ENCODE data around the gene C16orf87.
"Not testable (repeated sequence)": the region's sequence is repeated elsewhere in the genome, so short reads cannot be mapped to it uniquely, and the experiment has no call there.

Gene C16orf87

DNA sequence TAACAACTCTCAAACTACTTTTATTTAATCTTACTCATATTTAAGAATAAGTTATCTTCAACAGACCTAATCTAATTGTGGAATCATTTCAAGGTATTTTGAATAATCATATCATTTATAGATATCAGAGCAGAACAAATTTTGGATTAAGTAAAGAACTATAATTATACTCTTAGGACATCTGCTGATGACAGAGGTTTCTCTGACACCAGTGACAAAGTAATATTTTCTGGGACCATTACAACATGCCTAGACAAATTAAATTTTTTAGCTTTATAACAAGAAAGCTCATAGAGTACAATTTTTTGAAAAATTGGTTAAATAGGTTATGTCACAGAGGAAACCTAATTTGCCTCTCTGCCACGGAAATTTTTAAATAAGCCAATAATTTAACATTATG lies 30.5 kb downstream of the C16orf87 start:
- no peak for DNase-seq (ENCODE audit: low read depth in 2 of 2)

DNA sequence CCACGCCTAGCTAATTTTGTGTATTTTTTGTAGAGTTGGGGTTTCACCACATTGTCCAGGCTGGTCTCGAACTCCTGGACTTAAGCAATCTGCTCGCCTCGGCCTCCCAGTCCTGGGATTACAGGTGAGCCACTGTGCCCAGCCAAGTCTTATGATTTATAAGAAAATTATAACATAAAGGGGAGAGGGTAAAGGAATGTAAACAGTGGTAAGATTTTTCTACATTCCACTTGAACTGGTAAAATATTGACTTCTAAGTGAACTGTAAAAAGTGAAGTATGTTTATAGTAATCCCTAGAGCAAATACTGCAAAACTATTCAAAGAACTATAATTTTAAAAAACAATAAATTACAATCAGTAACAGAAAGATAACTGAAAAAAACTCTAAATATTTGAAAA lies 33.5 kb downstream of the C16orf87 start:
- no peak for DNase-seq (ENCODE audit: low read depth in 2 of 2)

DNA sequence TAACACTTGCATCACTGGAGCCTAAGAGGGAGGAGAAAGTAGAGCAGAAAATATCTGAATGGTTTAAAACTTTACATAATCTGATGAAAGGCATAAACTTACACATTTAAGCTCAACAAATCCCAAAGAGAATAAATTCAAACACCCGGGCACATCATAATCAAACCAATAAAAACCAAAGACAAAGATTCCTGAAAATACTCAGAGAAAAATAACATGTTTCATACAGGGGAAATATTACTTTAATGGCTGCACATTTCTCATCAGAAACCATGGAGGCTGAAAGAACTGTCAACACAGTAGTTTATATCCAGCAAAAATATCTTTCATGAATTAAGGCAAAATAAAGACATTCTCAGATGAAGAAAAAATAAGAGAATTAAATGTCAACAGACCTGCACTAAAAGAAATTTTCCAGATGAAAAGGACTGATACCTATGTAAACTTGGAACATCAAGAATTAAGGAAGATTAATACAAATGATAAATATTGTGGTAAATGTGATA lies 34.2 kb downstream of the C16orf87 start:
- DNase-seq (ENCODE audit: low read depth in 2 of 2): no peak

DNA sequence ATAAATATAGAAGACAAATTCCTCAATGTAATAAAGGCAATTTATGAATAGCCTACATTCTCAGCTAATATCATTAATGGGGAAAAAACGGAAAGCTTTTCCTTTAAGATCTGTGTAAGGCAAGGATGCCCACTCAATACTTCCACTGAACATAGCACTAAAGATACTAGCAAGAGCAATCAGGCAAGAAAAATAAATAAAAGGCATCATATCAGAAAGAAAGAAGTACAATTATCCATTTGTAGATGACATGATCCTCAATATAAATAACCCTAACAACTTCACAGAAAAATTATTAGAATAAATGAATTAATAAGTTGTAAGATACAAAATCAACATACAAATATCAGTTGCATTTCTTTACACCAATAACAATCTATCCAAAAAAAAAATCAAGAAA lies 37.1 kb downstream of the C16orf87 start:
- DNase-seq (ENCODE audit: low read depth in 2 of 2): no peak

DNA sequence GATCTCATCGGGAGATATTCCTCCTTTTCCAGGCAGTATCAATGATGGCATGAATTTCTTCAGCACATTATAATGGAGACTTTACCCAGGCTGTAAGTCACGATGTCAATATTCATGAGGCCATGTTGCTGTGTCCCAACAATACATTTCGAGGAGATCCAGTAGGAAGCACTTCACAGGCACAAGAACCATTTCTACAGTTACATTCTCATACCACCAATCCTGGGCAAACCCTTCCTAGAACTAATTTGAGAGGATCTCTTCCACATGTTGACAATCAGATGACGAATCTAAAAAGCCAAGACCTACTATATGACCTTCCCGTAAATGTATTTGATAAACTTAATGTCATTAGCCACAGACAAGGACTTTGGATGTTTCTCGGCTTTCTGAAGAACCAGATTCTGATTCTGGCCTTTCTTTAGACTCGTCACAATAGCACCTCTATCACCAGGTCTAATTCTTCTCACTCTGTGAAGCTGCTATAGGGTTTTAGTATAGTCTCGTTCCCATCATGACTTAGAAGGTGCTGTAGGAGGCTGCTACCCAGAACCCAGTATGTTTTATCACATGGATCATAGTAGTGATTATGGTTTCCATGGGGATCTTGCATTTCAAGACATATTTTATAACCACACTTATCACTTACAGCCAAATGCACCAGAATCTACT lies 40.2 kb downstream of the C16orf87 start:
- no peak for DNase-seq (ENCODE audit: low read depth in 2 of 2)

DNA sequence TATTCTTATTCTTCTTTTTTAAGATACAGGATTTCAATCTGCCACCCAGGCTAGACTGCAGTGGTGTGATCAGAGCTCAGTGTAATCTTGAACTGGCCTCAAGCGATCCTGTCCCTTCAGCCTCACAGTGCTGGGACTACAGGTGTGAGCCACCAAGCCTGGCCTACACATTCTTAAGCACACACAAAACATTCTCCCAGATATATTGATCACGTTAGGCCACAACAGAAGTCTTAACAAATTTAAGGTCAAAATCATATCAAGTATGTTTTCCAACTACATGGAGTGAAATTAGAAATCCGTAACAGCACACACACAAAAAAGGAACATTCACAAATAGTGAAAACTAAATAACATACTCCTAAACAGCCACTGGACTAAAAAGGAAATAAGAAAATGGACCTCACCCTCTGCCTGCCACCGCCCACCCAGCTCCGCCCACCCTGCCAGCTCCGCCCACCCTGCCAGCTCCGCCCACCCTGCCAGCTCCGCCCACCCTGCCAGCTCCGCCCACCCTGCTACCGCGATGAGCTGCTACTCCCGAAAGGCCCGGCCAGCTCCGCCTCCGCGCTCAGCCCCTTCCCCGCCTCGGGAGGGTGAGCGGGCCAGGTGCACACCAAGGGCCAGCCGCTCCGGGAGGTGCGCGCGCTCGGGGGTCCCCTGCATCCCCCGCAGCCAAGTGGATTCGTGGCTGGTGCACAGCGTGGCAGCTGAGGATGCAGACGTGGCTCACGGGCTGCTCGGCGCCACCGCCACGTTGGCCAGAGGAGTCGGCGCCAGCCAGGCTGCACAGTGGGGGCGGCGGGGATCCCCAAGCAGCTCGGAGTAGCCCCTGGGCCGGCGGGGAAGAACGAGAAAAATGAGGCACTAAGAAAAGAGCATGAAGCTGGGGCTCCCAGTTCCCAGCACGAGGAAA lies 41.2 kb downstream of the C16orf87 start:
- DNase-seq (ENCODE audit: low read depth in 2 of 2): peak; percentile 66

DNA sequence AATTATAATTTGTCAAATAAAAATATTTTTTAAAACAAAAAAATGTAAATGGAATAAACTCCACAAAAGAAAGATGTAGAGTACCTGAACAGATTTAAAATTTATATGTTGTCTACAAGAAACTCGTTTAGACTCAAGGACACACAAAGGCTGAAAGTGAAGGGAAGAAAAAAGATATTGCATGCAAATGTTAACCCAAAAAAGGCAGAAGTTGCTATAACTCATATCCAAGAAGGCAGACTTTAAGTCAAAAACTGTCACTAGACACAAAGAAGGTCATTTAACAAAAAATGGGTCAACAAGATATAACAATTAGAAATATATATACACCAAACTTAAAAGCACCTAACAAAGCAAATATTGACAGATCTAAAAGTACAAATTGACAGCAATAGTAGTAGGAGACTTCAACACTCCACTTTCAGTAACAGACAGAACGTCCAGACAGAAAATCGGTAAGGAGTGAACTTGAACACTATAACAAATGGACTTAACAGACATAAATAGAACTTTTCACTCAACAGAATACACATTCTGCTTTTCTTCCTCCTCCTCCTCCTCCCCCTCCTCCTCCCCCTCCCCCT lies 42.0 kb downstream of the C16orf87 start:
- no peak for DNase-seq (ENCODE audit: low read depth in 2 of 2)

DNA sequence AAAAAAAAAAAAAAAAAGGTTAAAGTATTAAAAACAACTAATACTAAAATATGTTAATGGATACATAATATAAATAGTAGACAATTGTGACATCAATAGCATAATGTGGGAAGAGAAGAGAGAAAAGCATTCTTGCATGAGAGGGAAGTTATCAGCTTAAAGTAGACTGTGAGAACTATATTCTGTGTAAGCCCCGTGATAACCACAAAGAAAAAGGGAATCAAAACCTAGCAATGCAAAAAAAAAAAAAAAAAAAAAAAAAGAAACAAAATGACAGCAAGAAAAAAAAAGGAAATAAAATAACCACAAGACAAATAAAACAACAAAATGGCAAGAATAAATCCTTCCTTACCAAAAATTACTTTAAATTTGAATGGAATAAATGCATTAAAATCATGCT lies 43.1 kb downstream of the C16orf87 start:
- no peak for DNase-seq (ENCODE audit: low read depth in 2 of 2)

DNA sequence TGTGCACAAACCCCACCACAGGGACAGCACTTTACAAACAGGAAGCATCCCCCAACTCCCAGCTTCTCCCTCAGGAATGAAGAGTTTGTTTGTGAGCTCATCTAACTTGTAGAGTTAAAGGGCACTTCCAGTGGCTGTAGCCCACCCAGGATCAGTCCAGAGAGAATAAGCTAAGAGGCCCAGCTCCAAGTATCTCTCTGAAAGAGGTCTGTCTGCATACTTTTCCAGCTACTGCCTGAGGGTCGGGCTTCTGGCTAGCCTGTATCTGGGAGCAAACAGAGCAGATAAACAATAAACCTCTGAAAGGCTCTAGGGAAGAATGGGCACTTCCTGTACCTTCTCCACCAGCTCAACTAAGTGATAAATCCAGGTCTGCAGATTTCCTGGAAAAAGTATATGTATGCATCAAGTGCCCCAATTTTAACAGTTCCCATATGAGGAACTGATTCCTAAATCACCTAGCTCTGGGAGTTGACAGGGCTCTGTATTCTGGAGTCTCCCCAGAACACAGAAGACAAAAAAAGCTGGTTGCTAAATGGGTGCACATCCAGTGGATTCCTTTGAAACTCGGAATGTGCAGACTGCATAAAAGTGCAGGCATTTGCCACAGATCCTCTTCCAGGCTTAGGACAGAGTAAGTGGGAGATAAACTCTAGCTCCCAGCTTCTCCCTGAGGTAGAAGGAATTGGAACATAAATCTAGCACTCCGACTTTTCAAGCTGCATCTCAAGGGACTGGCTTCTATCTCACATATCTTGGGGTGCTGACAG lies 45.7 kb downstream of the C16orf87 start:
- no peak for DNase-seq (ENCODE audit: low read depth in 2 of 2)

DNA sequence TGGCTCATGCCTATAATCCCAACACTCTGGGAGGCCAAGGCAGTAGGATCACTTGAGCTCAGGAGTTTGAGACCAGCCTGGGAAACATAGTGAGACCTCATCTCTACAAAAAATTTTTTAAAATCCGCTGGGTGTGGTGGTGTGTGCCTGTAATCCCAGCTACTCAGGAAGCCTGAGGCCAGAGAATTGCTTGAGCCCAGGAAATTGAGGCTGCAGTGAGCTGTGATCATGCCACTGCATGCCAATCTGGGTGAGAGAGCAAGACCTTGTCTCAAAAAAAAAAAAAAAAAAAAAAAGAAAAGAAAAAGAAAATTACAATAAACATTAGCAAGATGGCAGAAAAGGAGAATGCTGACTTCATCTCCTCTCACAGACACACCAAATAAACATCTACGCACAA lies 46.4 kb downstream of the C16orf87 start:
- not testable (repeated sequence) for DNase-seq (ENCODE audit: low read depth in 2 of 2)

DNA sequence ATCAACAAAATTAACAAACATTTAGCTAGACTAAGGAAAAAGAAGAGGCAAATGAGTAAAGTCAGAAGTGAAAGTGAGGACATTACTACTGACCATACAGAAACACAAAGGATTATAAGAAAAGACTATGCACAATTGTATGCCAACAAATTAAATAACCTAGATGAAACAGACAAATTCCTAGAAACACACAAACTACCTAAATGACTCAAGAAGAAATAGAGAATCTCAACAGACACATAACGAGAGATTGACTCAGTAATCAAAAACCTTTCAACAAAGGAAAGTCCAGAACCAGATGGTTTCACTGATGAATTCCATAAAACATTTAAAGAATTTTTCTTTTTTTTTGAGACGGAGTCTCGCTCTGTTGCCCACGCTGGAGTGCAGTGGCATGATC lies 47.2 kb downstream of the C16orf87 start:
- DNase-seq (ENCODE audit: low read depth in 2 of 2): no peak

DNA sequence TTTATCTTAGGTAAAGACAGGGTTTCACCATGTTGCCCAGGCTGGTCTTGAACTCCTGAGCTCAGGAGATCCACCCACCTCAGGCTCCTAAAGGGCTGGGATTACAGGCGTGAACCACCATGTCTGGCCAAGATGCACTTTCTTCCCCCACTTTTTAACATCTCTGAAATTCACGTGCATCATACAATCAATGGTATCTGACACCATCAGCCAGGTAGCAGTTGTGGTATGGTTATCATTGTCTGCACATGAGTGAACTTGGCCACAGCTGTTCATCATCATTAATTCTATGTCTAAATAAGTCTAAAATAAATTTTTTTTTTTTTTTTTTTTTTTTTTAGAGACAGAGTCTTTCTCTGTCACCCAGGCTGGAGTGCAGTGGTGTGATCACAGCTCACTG lies 48.7 kb downstream of the C16orf87 start:
- DNase-seq (ENCODE audit: low read depth in 2 of 2): no peak

DNA sequence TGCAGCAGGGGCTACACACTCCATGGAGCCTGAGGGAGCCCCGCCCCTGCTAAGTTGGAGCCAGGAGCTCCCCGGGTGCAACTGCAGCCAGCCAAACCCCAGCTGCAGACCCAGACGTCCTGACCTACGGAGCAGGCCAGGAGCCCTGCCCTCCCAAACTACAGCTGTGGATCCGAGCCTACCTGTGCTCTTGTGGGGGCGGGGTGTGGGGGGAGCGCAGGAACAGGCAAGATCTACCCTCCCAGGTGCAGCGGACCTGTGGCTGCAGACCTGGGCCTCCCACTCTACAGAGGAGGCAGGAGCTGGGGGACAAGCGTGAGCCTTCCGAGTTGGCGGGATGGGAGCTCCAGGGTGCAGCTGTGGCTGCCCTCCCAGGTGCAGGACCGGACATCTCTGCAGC lies 53.2 kb downstream of the C16orf87 start:
- DNase-seq (ENCODE audit: low read depth in 2 of 2): no peak

DNA sequence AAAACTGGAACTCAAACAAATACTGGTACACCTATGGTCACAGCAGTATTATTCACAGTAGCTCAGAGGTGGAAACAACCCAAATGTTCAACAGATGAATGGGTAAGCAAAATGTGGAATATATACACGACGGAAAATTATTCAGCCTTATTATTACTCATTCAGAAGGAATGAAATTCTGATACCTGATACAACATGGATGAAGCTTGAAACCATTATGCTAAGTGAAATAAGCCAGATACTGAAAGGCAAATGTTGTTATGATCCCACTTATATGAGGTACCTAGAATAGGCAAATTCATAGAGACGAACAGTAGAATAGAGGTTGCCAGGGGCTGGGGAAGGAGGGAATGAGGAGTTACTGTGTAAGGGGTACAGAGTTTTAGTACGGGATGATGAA lies 55.8 kb downstream of the C16orf87 start:
- no peak for DNase-seq (ENCODE audit: low read depth in 2 of 2)

DNA sequence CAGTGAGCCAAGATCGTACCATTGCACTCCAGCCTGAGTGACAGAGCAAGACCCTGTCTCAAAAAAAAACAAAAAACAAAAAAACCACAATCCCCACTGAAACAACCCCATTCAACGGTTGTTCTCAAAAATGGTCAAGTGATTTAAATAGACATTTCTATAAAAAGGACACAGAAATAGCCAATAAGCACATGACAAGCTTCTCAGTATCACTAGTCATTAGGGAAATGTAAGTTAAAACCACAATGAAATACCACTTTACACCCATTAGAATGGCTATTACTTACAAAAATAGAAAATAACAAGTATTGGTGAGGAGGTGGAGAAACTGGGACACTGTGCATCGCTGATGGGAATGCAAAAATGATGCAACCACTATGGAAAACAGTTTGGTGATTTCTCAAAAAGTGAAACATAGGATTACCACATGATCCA lies 56.2 kb downstream of the C16orf87 start:
- DNase-seq (ENCODE audit: low read depth in 2 of 2): no peak

DNA sequence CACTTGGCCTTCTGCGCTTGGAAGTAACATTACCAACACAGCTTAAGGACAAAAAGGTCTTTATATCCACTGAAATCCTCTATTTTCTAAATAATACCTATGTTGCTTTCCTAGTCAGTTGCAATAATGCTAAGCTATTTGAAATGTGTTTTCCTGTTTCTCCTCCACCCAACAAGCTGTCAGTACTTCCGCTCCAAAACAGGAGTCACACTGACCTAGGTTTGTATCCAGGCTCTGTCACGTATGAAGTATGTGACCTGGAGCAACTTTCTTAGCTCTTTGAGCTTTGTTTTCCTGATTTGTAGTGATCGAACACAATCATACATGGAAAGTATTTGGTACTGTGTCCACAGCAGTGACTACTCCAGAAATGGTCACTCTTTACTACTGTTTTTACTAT lies 58.5 kb downstream of the C16orf87 start:
- DNase-seq (ENCODE audit: low read depth in 2 of 2): no peak

DNA sequence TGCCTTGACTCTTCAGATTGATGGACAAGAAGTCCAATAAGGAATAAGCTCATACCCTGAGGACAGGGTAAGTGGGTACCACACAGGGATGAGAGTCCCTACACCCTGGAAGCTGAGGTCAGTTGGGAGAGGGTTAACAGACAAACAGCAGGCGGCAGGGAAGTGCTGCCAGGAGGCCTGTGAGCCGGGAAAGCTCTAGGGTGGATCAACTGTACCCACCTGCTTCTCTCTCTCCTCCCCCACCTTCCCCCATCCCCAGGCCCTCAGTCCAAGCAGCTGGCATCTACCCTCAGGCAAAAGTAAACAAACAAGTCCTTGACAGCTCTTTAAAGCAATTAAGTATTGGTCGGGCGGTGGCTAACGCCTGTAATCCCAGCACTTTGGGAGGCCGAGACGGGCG lies 62.2 kb downstream of the C16orf87 start:
- no peak for DNase-seq (ENCODE audit: low read depth in 2 of 2)

DNA sequence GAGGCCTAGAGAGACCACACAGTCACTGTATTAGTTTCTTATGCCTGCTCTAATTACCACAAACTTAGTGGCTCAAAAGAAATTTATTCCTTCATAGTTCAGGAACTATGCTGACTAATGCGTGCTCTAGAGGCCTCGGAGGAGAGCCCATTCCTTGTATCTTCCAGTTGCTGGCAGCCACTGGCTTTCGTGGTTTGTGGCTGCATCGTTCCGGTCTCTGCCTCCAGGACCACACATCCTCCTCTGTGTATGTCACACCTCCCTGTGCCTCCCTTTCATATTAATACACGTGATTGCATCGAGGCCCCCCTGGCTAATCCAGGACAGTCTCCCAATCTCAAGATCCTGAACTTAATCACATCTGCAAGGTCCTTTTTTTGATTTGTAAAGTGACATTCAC lies 65.9 kb downstream of the C16orf87 start:
- no peak for DNase-seq (ENCODE audit: low read depth in 2 of 2)

DNA sequence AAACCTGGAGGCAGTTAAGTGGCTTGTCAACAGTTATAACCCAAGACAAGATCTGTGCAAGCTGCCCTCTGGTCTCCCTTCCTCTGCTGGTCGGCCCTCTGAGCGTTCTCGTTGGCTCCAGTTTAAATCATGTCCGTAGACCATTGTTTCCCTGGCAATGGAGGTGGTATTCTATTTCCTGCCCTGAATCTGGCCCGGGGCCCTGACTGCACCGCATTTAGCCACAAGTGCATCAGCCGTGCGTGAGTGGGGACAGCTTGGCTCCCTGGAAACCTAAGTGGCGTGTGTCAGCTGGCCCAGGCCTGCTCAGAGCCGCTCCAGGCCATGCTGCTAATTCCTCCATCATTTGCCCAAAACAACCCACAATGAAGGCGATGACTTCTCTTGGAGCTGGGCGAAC lies 67.8 kb downstream of the C16orf87 start:
- no peak for DNase-seq (ENCODE audit: low read depth in 2 of 2)

DNA sequence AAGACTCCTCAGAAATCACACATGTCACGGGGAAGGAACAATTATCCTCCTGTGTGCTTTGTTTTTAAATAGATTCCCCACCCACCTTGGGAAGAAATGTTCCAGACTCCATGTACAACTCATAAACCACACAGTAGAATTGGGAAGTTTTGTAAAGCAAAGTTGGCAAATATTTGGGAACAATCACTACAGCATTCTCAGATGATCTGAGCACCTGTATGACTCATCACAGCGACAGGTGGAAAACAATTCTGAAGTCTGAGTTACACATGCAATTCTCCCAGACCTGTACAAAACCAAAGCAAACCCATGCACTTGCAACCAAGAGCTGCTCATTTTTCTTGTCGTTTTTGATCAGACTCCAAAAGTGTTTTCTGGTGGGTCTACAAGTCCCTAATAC lies 68.4 kb downstream of the C16orf87 start:
- no peak for DNase-seq (ENCODE audit: low read depth in 2 of 2)

DNA sequence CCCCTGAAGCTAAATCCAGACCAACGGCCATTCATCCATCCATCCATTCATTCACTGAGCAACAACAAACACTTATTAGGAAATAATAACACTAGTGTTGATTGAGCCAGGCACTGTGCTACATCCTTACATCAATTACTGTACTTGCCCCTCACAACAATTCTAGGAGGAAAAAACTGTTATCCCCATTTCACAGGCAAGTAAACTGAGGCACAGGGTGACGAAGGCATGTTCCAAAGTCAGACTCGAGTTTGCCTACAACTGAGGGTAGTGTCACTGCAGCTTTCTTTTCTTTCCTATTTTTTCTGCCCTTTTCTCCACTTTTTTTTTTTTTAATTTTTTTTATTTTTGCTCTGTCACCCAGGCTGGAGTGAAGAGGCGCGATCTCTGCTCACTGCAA lies 71.7 kb downstream of the C16orf87 start:
- no peak for DNase-seq (ENCODE audit: low read depth in 2 of 2)

All from stimulated activated CD8-positive, alpha-beta memory T cell treated with anti-CD3 and anti-CD28 coated beads, Interleukin-15, amount 100 ng/mL, for 48 hours (primary cell).